PC-3 (cell line): ENCODE results near the gene ZFYVE9. TPM values are rescaled to one million over a fixed set of nuclear protein-coding genes. Genes with fewer than 3 reads are reported as not detected.
"Not testable (repeated sequence)": the region's sequence is repeated elsewhere in the genome, so short reads cannot be mapped to it uniquely, and the experiment has no call there.

Experiments used
- ATAC-seq: fragments of 200-7000 bp; cut with Tn5 transposase; 2 replicates; pipeline ENCODE4 v1.9.1; 2020; ENCODE audit warnings: mild to moderate bottlenecking, moderate library complexity
- BruUV-seq: library from RNA; stranded (reverse); fragments of 400-500 nt; replicated peaks from 2 replicates; lab custom pipeline; 2021; lab: Mats Ljungman, UMichigan
- CTCF ChIA-PET: fragments of 300-600 bp; sonication (Branson Sonifier 250); formaldehyde crosslinking; loops from one replicate; lab custom pipeline; 2022; ENCODE audit warnings: antibody characterized with exemption; lab: Charles Lee
- POLR2A ChIA-PET: fragments of 300-600 bp; sonication (Branson Sonifier 250); formaldehyde crosslinking; loops from one replicate; lab custom pipeline; 2022; ENCODE audit warnings: antibody characterized with exemption; ENCODE audit not compliant: unreplicated experiment; lab: Charles Lee
- DNase-seq: peaks from one replicate; pipeline ENCODE4 v3.0.0-alpha.2; 2015
- H2AFZ ChIP-seq: fragments of 300-600 bp; sonication (generic); 2 replicates; pipeline ENCODE4 v1.6.0; 2016; ENCODE audit warnings: antibody characterized with exemption, low read length
- H3F3A ChIP-seq: fragments of 300-600 bp; sonication (generic); one replicate; pipeline ENCODE4 v1.6.0; 2017; ENCODE audit warnings: antibody characterized with exemption, low read length, control low read depth, mild to moderate bottlenecking; ENCODE audit not compliant: unreplicated experiment
- H3K27ac ChIP-seq: fragments of 300-600 bp; sonication (generic); 2 replicates; pipeline ENCODE4 v1.5.1; 2016; ENCODE audit warnings: mild to moderate bottlenecking, low read length
- H3K27me3 ChIP-seq: fragments of 300-600 bp; sonication (generic); 2 replicates; pipeline ENCODE4 v1.6.1; 2016; ENCODE audit warnings: low read length, mixed read lengths
- H3K36me3 ChIP-seq: fragments of 300-600 bp; sonication (generic); 2 replicates; pipeline ENCODE4 v1.6.1; 2016; ENCODE audit warnings: low read depth, mixed run types, low read length, mixed read lengths
- H3K4me1 ChIP-seq: fragments of 300-600 bp; sonication (generic); 2 replicates; pipeline ENCODE4 v1.5.1; 2016; ENCODE audit warnings: low read length; ENCODE audit not compliant: insufficient read depth
- H3K4me2 ChIP-seq: fragments of 300-600 bp; sonication (generic); 2 replicates; pipeline ENCODE4 v1.6.0; 2016; ENCODE audit warnings: low read length
- H3K4me3 ChIP-seq: fragments of 300-600 bp; sonication (generic); 2 replicates; pipeline ENCODE4 v1.5.1; 2016; ENCODE audit warnings: mild to moderate bottlenecking, low read length, mixed read lengths
- H3K79me2 ChIP-seq: fragments of 300-600 bp; sonication (generic); 2 replicates; pipeline ENCODE4 v1.6.1; 2017; ENCODE audit warnings: low read length, mixed read lengths
- H3K9ac ChIP-seq: fragments of 300-600 bp; sonication (generic); 2 replicates; pipeline ENCODE4 v1.6.0; 2016; ENCODE audit warnings: mild to moderate bottlenecking, low read length
- H3K9me2 ChIP-seq: fragments of 300-600 bp; sonication (generic); replicated peaks from 2 replicates; pipeline ENCODE4 v1.6.1; 2016; ENCODE audit warnings: mixed run types, low read length, mixed read lengths
- H3K9me3 ChIP-seq: fragments of 300-600 bp; sonication (generic); 2 replicates; pipeline ENCODE4 v1.6.1; 2016; ENCODE audit warnings: low read length, mixed read lengths
- H4K20me1 ChIP-seq: fragments of 300-600 bp; sonication (generic); 2 replicates; pipeline ENCODE4 v1.6.1; 2016; ENCODE audit warnings: low read length, mixed read lengths
- EZH2 ChIP-seq: fragments of 300-600 bp; sonication (generic); IDR thresholded peaks from one replicate; pipeline ENCODE4 v1.6.1; 2017; ENCODE audit warnings: antibody characterized with exemption, mild to moderate bottlenecking, low read length; ENCODE audit not compliant: unreplicated experiment
- EZH2phosphoT487 ChIP-seq: fragments of 300-600 bp; sonication (generic); IDR thresholded peaks from 2 replicates; pipeline ENCODE4 v1.6.1; 2018; ENCODE audit warnings: mild to moderate bottlenecking, antibody characterized with exemption, low read length, borderline replicate concordance
- intact Hi-C: fragments of 100-400 bp; cut with micrococcal nuclease; formaldehyde crosslinking; loops from 2 replicates; pipeline ENCODE4 v1.9.0; 2023
- total RNA-seq: library from RNA; depleted of rRNA; stranded (reverse); fragments of >200 nt; gene quantifications from 2 replicates; pipeline ENCODE4 v1.2.3, GENCODE V29; 2014
- TF ChIP-seq, protein P1 (sequence below): fragments of 300-600 bp; sonication (generic); conservative IDR thresholded peaks from 2 replicates; pipeline ENCODE4 v1.5.1; 2017; ENCODE audit warnings: antibody characterized with exemption, low read depth, mild to moderate bottlenecking, low read length

Gene ZFYVE9
- total RNA-seq, 1 experiment from 2014 or later = 14.2 TPM

DNA sequence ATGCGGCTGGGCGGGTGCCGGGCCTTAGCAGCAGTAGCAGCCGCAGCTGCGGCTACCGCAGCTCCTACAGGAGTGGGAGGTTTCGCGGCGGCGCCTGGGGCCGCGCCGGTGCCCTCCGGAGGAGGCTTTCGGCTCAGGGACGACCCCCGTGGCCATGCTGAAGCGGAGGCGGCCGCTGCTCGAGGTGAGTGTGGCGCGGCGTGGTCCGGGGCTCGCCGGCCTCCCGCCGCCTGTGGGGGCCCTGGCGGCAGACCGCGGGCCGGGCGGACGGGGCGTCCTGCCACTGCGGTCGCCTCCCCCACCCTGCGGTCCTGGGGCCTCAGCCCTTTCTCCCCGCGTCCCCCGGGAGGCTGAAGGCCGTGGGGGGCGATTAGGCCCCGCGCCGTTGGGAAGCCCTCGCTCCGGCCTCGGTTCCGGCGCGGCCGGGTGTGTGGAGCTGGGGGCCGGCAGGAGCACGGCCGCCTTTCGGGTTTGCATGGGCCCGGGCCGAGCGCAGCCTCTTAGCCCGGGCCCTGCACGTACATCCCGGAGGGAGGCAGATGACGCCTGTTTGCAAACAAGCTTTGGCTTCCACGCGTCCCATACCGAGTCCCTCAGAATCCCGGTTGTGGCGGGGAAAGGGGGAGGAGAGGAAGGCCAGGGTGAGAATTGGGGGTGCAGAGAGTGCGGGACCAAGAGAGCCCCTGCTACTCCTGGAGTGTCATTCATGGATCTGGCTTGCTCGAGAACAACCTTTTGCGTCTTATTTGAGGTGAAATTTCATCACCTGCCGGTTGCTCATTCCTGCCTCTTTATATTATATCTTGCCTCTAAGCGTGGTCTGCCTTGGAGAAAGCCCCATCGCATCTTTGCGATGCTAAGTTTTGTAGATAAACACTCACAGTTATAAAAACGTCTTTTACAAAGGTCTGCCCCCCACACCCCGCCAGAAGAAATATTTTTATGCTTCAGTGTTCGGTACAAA is 613 bp downstream of the ZFYVE9 start:
- H4K20me1 ChIP-seq = no peaks in the 10 kb centered on the region
- no peaks in the 10 kb centered on the region for H3K36me3 ChIP-seq
- POLR2A ChIA-PET = interaction anchor here (0.7 kb wide), 1 partner anchor 142 kb away, joined by 3 read pairs; no protein-coding TSS in a partner anchor
- CTCF ChIA-PET = interaction anchor here (0.6 kb wide), 2 partner anchors 206 to 871 kb away, joined by 3 to 7 read pairs; no protein-coding TSS in a partner anchor
- intact Hi-C loops = loop anchor here (1.0 to 5.0 kb wide), 3 partner anchors 95 to 225 kb away; partner anchors contain the start of gene CC2D1B
- DNase-seq (peak; percentile 56), ATAC-seq (peak; percentile 61)
- peaks cover 30% of the 10 kb centered on the region for H3K4me1 ChIP-seq
- H3K9ac ChIP-seq = peak overlapping the region; percentile 83
- no peaks in the 10 kb centered on the region for H3K9me3 ChIP-seq
- peak overlapping the region; percentile 90 for H3K4me3 ChIP-seq
- TF ChIP-seq, protein P1, sequence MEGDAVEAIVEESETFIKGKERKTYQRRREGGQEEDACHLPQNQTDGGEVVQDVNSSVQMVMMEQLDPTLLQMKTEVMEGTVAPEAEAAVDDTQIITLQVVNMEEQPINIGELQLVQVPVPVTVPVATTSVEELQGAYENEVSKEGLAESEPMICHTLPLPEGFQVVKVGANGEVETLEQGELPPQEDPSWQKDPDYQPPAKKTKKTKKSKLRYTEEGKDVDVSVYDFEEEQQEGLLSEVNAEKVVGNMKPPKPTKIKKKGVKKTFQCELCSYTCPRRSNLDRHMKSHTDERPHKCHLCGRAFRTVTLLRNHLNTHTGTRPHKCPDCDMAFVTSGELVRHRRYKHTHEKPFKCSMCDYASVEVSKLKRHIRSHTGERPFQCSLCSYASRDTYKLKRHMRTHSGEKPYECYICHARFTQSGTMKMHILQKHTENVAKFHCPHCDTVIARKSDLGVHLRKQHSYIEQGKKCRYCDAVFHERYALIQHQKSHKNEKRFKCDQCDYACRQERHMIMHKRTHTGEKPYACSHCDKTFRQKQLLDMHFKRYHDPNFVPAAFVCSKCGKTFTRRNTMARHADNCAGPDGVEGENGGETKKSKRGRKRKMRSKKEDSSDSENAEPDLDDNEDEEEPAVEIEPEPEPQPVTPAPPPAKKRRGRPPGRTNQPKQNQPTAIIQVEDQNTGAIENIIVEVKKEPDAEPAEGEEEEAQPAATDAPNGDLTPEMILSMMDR = 0 out of 2 replicates have a peak, but pooled peaks have one; percentile 1
- TF ChIP-seq EZH2 = no peak
- no peak for TF ChIP-seq EZH2phosphoT487
- H3K27ac ChIP-seq = peak overlapping the region; percentile 23; the same call in 1 of the 2 replicates
- no peaks in the 10 kb centered on the region for H3F3A ChIP-seq
- TSS peak; percentile 45 for BruUV-seq
- no peaks in the 10 kb centered on the region for H3K27me3 ChIP-seq
- H3K4me2 ChIP-seq = peak overlapping the region; percentile 87
- no peaks in the 10 kb centered on the region for H3K9me2 ChIP-seq
- peak overlapping the region; percentile 77 for H2AFZ ChIP-seq
- peaks cover 46% of the 10 kb centered on the region for H3K79me2 ChIP-seq

DNA sequence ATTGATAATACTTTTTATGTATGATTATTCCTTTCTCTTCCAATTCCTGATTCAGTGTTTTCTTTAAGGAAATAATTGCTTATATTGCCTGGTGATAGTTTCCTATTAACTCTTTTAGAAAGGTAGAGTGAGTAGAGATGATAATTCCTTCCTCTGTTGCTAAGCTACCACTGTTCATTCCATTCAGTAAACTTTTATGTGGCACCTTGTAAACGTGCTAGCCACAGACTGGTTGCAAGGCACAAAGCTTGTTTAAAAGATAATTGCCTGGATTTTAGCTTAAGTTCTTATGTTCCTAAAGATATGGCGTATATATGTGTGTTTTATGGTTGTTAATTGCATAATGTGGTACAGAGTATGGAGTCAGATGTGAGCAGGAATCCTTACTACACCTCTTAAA is 3.2 kb downstream of the ZFYVE9 start:
- H3K27ac ChIP-seq = no peak overlapping the region
- no peaks in the 10 kb centered on the region for H3F3A ChIP-seq
- no peaks in the 10 kb centered on the region for H3K9me3 ChIP-seq
- H3K27me3 ChIP-seq = no peaks in the 10 kb centered on the region
- no peak overlapping the region for H2AFZ ChIP-seq
- peaks cover 19% of the 10 kb centered on the region for H3K4me1 ChIP-seq
- intact Hi-C loops = no loop called here
- H3K9me2 ChIP-seq = no peaks in the 10 kb centered on the region
- CTCF ChIA-PET = interaction anchor here (0.6 to 0.7 kb wide), 2 partner anchors 17 to 144 kb away, joined by 6 to 11 read pairs; no protein-coding TSS in a partner anchor
- no peak overlapping the region for H3K4me3 ChIP-seq
- H3K79me2 ChIP-seq = peaks cover 57% of the 10 kb centered on the region
- DNase-seq = no peak
- H4K20me1 ChIP-seq = no peaks in the 10 kb centered on the region
- H3K9ac ChIP-seq = no peak overlapping the region
- POLR2A ChIA-PET = no interaction called here
- no peaks in the 10 kb centered on the region for H3K36me3 ChIP-seq
- no TSS peak for BruUV-seq
- ATAC-seq = no peak
- TF ChIP-seq EZH2phosphoT487 (no peak), EZH2 (no peak)
- TF ChIP-seq, protein P1 = no peak
- H3K4me2 ChIP-seq = no peak overlapping the region

DNA sequence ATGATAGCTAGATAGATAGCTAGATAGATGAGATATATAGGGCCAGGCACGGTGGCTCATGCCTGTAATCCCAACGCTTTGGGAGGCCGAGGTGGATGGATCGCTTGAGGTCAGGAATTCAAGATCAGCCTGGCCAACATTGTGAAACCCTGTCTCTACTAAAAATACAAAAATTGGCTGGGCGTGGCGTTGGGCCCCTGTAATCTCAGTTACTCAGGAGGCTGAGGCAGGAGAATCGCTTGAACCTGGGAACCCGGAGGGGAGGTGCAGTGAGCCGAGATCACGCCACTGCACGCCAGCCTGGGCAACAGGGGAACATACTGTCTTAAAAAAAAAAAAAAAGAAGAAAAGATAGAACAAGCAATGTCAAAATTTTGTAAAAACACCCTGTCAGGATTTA is 8.6 kb downstream of the ZFYVE9 start:
- H3K4me2 ChIP-seq, H3K36me3 ChIP-seq, H3K9ac ChIP-seq, H3K4me1 ChIP-seq, H3K27ac ChIP-seq, H3K27me3 ChIP-seq, H4K20me1 ChIP-seq, H3K4me3 ChIP-seq, POLR2A ChIA-PET, H3F3A ChIP-seq, H3K9me2 ChIP-seq, CTCF ChIA-PET, H3K9me3 ChIP-seq, BruUV-seq, ATAC-seq, H2AFZ ChIP-seq, DNase-seq, intact Hi-C loops: not testable (repeated sequence)
- peaks cover 42% of the 10 kb centered on the region for H3K79me2 ChIP-seq
